CD14-positive monocyte (primary cell): Measurements from ENCODE around the gene RPL11. TPM values are rescaled to one million over a fixed set of nuclear protein-coding genes. Genes with fewer than 3 reads are reported as not detected.

Experiments
- DNase-seq, 3 donors: peaks; one replicate each; pipeline ENCODE4 v3.0.0-alpha.2; 2011 to 2022
- H2AFZ ChIP-seq: 2 replicates; pipeline ENCODE4 v1.6.0; 2012; ENCODE audit warnings: mild to moderate bottlenecking, low read depth, low read length, inconsistent platforms; ENCODE audit not compliant: insufficient read depth, poor library complexity, severe bottlenecking
- H3K27ac ChIP-seq, 2 donors: 1 replicate in 1 of 2; 2 replicates in 1 of 2; pipeline ENCODE4 v1.5.1; 2012 to 2013; ENCODE audit warnings: low read length in 2 of 2, control low read depth in 1 of 2, inconsistent platforms in 1 of 2, low read depth in 1 of 2, mild to moderate bottlenecking in 1 of 2
- H3K27me3 ChIP-seq, 2 donors: one replicate each; pipeline versions ENCODE4 v1.6.0 to v1.6.1; 2011 to 2013; ENCODE audit warnings: low read length in 2 of 2; ENCODE audit not compliant: control insufficient read depth in 2 of 2, insufficient read depth in 2 of 2
- H3K36me3 ChIP-seq, 2 donors: replicated peaks in 1 of 2; 1 replicate in 1 of 2; 2 replicates in 1 of 2; pipeline versions ENCODE4 v1.5.1 to v1.6.1; 2012 to 2013; ENCODE audit warnings: low read length in 2 of 2, control low read depth in 1 of 2, inconsistent platforms in 1 of 2, mild to moderate bottlenecking in 1 of 2; ENCODE audit not compliant: insufficient read depth in 2 of 2, control insufficient read depth in 1 of 2
- H3K4me1 ChIP-seq, 2 donors: 1 replicate in 1 of 2; 2 replicates in 1 of 2; pipeline versions ENCODE4 v1.5.1 to v1.6.1; 2012 to 2013; ENCODE audit warnings: low read length in 2 of 2, control low read depth in 1 of 2, inconsistent platforms in 1 of 2, mild to moderate bottlenecking in 1 of 2, moderate library complexity in 1 of 2; ENCODE audit not compliant: insufficient read depth in 2 of 2, control insufficient read depth in 1 of 2
- H3K4me2 ChIP-seq: replicated peaks from 2 replicates; pipeline ENCODE3; 2012; ENCODE audit warnings: low read length, moderate library complexity, mild to moderate bottlenecking; ENCODE audit not compliant: poor library complexity, severe bottlenecking; ENCODE audit errors: extremely low read depth
- H3K4me3 ChIP-seq, 3 experiments: fragments of 200-600 bp in 1 of 3; sonication (generic) in 1 of 3; replicated peaks in 1 of 3; 1 replicate in 2 of 3; 2 replicates in 1 of 3; pipeline ENCODE4 v1.5.1; 2011 to 2013; ENCODE audit warnings: low read length in 3 of 3, mild to moderate bottlenecking in 3 of 3, control low read depth in 2 of 3, low read depth in 2 of 3, inconsistent platforms in 1 of 3, moderate library complexity in 1 of 3
- H3K79me2 ChIP-seq: 2 replicates; pipeline ENCODE4 v1.6.0; 2012; ENCODE audit warnings: mild to moderate bottlenecking, control low read depth, inconsistent platforms, low read length, moderate library complexity; ENCODE audit not compliant: insufficient read depth
- H3K9ac ChIP-seq: 2 replicates; pipeline ENCODE4 v1.6.0; 2017; ENCODE audit warnings: low read length, mild to moderate bottlenecking; ENCODE audit not compliant: insufficient read depth, poor library complexity, severe bottlenecking
- H3K9me3 ChIP-seq, 2 donors: replicated peaks in 1 of 2; 1 replicate in 1 of 2; 2 replicates in 1 of 2; pipeline versions ENCODE4 v1.5.1 to v1.6.1; 2012 to 2013; ENCODE audit warnings: low read length in 2 of 2, control low read depth in 1 of 2; ENCODE audit not compliant: control insufficient read depth in 1 of 2, insufficient read depth in 1 of 2
- H4K20me1 ChIP-seq: 2 replicates; pipeline ENCODE4 v1.6.0; 2012; ENCODE audit warnings: mild to moderate bottlenecking, low read length, control low read depth, moderate library complexity; ENCODE audit not compliant: insufficient read depth
- H3K27ac Mint-ChIP-seq, 7 donors: one replicate each; pipeline ENCODE4 v1.8.0; 2020; ENCODE audit warnings: mild to moderate bottlenecking in 7 of 7, mixed read lengths in 7 of 7, moderate library complexity in 6 of 7, inconsistent platforms in 2 of 7
- H3K27me3 Mint-ChIP-seq, 3 donors: one replicate each; pipeline ENCODE4 v1.8.0; 2021 to 2022; ENCODE audit warnings: low read depth in 3 of 3, mild to moderate bottlenecking in 3 of 3, mixed read lengths in 3 of 3, moderate library complexity in 3 of 3, inconsistent platforms in 1 of 3
- H3K36me3 Mint-ChIP-seq, 2 donors: one replicate each; pipeline ENCODE4 v1.8.0; 2020; ENCODE audit warnings: mixed read lengths in 2 of 2, inconsistent platforms in 1 of 2, mild to moderate bottlenecking in 1 of 2
- H3K4me1 Mint-ChIP-seq: one replicate; pipeline ENCODE4 v1.8.0; 2020; ENCODE audit warnings: mild to moderate bottlenecking, mixed read lengths
- H3K4me3 Mint-ChIP-seq, 2 donors: one replicate each; pipeline ENCODE4 v1.8.0; 2020; ENCODE audit warnings: mild to moderate bottlenecking in 2 of 2, mixed read lengths in 2 of 2, moderate library complexity in 1 of 2
- H3K9me3 Mint-ChIP-seq, 7 donors: one replicate each; pipeline ENCODE4 v1.8.0; 2020 to 2022; ENCODE audit warnings: mixed read lengths in 7 of 7, mild to moderate bottlenecking in 6 of 7, moderate library complexity in 6 of 7, inconsistent platforms in 2 of 7
- WGBS: methylation state at CpG from one replicate; pipeline ENCODE4 v1.1.5; 2013; ENCODE audit warnings: missing lambda C conversion rate; ENCODE audit not compliant: insufficient coverage; 5-methylcytosine and 5-hydroxymethylcytosine counted together
- intact Hi-C, 2 donors: fragments of 100-400 bp; cut with micrococcal nuclease; formaldehyde crosslinking; loops; one replicate each; pipeline versions ENCODE4 v1.15.0 to v1.15.1; 2023
- polyA plus RNA-seq, 3 donors: library from polyadenylated mRNA; depleted of rRNA in 1 of 3; unstranded in 2 of 3; stranded (reverse) in 1 of 3; fragments of 300-500 nt in 2 of 3; fragments of >200 nt in 1 of 3; fragmentation: Illumina TruSeq in 2 of 3; gene quantifications; 1 replicate in 2 of 3; 2 replicates in 1 of 3; pipeline ENCODE4 v1.2.3, GENCODE V29; 2012 to 2021
- TF ChIP-seq, protein P1 (sequence below): fragments of 200-600 bp; IDR thresholded peaks from one replicate; pipeline ENCODE4 v1.8.0; 2022; ENCODE audit warnings: antibody characterized with exemption, mild to moderate bottlenecking

RPL11 gene
- polyA plus RNA-seq, 3 donors: 542 to 923 (median 552) TPM

DNA sequence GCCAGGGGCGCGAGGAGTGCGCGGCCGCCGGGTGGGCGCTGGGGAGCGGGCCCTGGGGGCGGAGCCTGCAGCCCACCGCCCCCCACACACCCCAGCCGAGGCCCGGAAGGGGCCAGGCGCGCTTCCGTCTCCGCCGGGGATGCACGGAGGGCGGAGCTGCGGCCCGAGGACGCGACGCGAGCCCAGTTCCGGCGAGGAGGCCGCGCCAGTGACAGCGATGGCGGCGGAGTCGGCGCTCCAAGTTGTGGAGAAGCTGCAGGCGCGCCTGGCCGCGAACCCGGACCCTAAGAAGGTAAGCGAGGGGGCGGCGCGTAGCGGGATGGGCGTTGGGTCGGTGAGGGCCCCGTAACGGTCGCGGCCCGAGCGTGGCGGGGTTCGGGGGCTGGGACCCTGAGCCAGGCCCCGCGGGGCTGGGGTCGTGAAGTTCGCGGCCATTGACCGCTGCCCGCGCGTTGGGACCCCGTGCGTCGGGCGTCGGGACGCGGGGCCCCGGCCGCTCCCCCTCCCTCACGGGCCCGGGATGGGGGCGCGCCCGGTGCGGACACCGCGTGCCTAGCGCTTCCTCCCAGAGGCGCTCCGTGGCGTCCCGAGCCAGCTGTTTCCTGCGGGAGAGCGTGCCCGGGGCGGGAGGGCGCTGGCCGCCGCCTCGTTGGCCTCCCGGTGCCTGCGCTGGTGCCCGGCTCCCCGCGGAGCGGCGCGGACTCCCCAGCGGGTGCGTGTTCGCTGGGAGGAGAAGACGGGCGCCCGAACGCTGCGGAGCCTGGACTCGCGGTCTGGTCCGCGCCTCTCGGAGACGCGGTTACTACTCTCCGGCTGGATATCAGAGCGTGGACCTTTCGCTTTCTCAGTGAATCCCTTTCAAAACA, 51.9 kb downstream of the RPL11 start, which contains the start of gene ELOA:
TSS of gene ELOA (plus strand) at position 185 of the 866 bp plus-strand sequence. CDS start at position 218, 33 bp downstream.
- Histone ChIP-seq H3K27me3 (no peaks in the 10 kb centered on the region), H3K4me2 (peak within 1 kb of the TSS; percentile 98), H3K36me3 (peaks cover 0 to 25% of the 10 kb centered on the region in 2 donors), H3K9ac (peak within 1 kb of the TSS; percentile 95), H3K27ac (peak within 1 kb of the TSS; percentile 44 to 88), H2AFZ (peak within 1 kb of the TSS; percentile 92), H3K4me1 (peaks cover 16 to 27% of the 10 kb centered on the region in 2 donors), H3K4me3 (peak within 1 kb of the TSS; percentile 67 to 93 (median 82)), H4K20me1 (peaks cover 49% of the 10 kb centered on the region), H3K79me2 (peaks cover 53% of the 10 kb centered on the region), H3K9me3 (no peaks in the 10 kb centered on the region)
- TF ChIP-seq, protein P1, sequence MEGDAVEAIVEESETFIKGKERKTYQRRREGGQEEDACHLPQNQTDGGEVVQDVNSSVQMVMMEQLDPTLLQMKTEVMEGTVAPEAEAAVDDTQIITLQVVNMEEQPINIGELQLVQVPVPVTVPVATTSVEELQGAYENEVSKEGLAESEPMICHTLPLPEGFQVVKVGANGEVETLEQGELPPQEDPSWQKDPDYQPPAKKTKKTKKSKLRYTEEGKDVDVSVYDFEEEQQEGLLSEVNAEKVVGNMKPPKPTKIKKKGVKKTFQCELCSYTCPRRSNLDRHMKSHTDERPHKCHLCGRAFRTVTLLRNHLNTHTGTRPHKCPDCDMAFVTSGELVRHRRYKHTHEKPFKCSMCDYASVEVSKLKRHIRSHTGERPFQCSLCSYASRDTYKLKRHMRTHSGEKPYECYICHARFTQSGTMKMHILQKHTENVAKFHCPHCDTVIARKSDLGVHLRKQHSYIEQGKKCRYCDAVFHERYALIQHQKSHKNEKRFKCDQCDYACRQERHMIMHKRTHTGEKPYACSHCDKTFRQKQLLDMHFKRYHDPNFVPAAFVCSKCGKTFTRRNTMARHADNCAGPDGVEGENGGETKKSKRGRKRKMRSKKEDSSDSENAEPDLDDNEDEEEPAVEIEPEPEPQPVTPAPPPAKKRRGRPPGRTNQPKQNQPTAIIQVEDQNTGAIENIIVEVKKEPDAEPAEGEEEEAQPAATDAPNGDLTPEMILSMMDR: no peak
- peak within 1 kb of the TSS; percentile 93 for H3K4me3 Mint-ChIP-seq
- WGBS: under 1% methylated on average over 115 of the region's 119 CpGs
- peak within 1 kb of the TSS; percentile 80 to 91 (median 85) for H3K27ac Mint-ChIP-seq
- H3K9me3 Mint-ChIP-seq: no peaks in the 10 kb centered on the region
- peaks cover 0 to 3% (median 2%) of the 10 kb centered on the region in 3 donors for H3K27me3 Mint-ChIP-seq
- peak; percentile 53 for DNase-seq
- peaks cover 9 to 19% of the 10 kb centered on the region in 2 donors for H3K36me3 Mint-ChIP-seq
- intact Hi-C loops: loop anchor here (5.0 to 10.0 kb wide), 2 partner anchors 51 to 189 kb away; partner anchors contain the start of genes ID3 (in 1 of the 2) and RPL11 (in 1 of the 2)
- peaks cover 35% of the 10 kb centered on the region for H3K4me1 Mint-ChIP-seq

DNA sequence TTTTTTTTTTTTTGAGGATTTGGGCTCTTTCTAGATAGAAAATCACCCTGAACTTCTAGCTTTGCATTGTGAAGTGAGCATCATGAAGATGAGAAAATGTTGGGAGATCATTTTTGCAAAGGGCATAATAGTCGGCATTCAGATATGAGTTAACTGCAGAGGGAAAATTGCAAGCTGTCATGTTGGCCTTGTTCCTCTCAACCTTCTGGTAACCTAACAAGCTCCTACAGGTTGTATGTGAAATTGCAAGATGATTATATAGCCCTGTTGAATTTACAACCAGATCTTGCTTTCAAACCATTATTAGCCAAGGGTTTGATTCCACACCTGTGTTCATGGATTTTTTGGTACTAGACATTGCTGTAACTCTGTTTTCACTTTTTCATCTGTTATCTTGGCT, 53.9 kb downstream of the RPL11 start:
- Histone ChIP-seq H2AFZ (no peak overlapping the region), H3K27ac (peak overlapping the region in 1 of 2 donors; percentile 21), H3K9ac (no peak overlapping the region), H4K20me1 (peaks cover 67% of the 10 kb centered on the region), H3K4me3 (no peak overlapping the region), H3K9me3 (no peaks in the 10 kb centered on the region), H3K79me2 (peaks cover 68% of the 10 kb centered on the region), H3K36me3 (peaks cover 13 to 45% of the 10 kb centered on the region in 2 donors), H3K4me1 (peaks cover 16 to 27% of the 10 kb centered on the region in 2 donors), H3K4me2 (peak overlapping the region; percentile 98), H3K27me3 (no peaks in the 10 kb centered on the region)
- intact Hi-C loops: loop anchor here in 1 of 2 donors (10.0 kb wide), 1 partner anchor 191 kb away; the partner anchor contains the start of gene ID3
- H3K36me3 Mint-ChIP-seq: peaks cover 20 to 30% of the 10 kb centered on the region in 2 donors
- H3K9me3 Mint-ChIP-seq: no peaks in the 10 kb centered on the region
- peaks cover 35% of the 10 kb centered on the region for H3K4me1 Mint-ChIP-seq
- WGBS: 80% methylated on average over 1 of the region's 1 CpG
- peak overlapping the region in 2 of 7 donors; percentile 14 to 22 for H3K27ac Mint-ChIP-seq
- H3K4me3 Mint-ChIP-seq: no peak overlapping the region
- H3K27me3 Mint-ChIP-seq: peaks cover 0 to 3% (median 2%) of the 10 kb centered on the region in 3 donors
- DNase-seq: peak in 2 of 3 donors; percentile 33 to 36
- TF ChIP-seq, protein P1: peak; percentile 63

Other genes starting within 250 kb of the RPL11 start
- 1 to 10 TPM in 1 of 3 donors, under 1 TPM in 1, not detected in 1; 0.27 to 1.1 TPM for gene ASAP3, start 207.6 kb upstream of the RPL11 start, polyA plus RNA-seq
- gene E2F2, start 160.6 kb upstream of the RPL11 start, polyA plus RNA-seq: 1 to 10 TPM in 2 of 3 donors, under 1 TPM in 1; 0.24 to 4.7 (median 1.8) TPM
- 10 to 100 TPM in 1 of 3 donors, 1 to 10 TPM in 2; 1.1 to 31.1 (median 2.5) TPM for gene ID3, start 132.3 kb upstream of the RPL11 start, polyA plus RNA-seq
- gene ELOA, start 51.7 kb downstream of the RPL11 start, polyA plus RNA-seq: 10 to 100 TPM; 25.4 to 31.2 (median 28.7) TPM
- gene PITHD1, start 86.6 kb downstream of the RPL11 start, polyA plus RNA-seq: 10 to 100 TPM; 20.8 to 40.8 (median 29.9) TPM
- gene LYPLA2, start 99.3 kb downstream of the RPL11 start, polyA plus RNA-seq: 10 to 100 TPM; 68.3 to 86.7 (median 74.1) TPM
- 10 to 100 TPM; 17.6 to 21.9 (median 18.0) TPM for gene GALE, start 108.9 kb downstream of the RPL11 start, polyA plus RNA-seq
- 10 to 100 TPM; 17.8 to 26.7 (median 22.1) TPM for gene HMGCL, start 133.6 kb downstream of the RPL11 start, polyA plus RNA-seq
- 10 to 100 TPM; 24.2 to 97.7 (median 96.6) TPM for gene FUCA1, start 176.5 kb downstream of the RPL11 start, polyA plus RNA-seq
- gene CNR2, start 221.6 kb downstream of the RPL11 start, polyA plus RNA-seq: under 1 TPM; 0.03 to 0.12 (median 0.11) TPM